CD4-positive, alpha-beta T cell (primary cell): ENCODE measurements around the gene SDK1. TPM values are rescaled to one million over a fixed set of nuclear protein-coding genes. Genes with fewer than 3 reads are reported as not detected.

Experiments used
- ATAC-seq: fragments of 200-7000 bp; cut with Tn5 transposase; one replicate; pipeline ENCODE4 v1.10.0; 2022; ENCODE audit warnings: mild to moderate bottlenecking; ENCODE audit not compliant: poor library complexity
- CTCF ChIA-PET: fragments of 350-600 bp; sonication (Branson Sonifier 250); formaldehyde crosslinking; loops from one replicate; lab custom pipeline; 2021; ENCODE audit warnings: antibody characterized with exemption, inconsistent platforms; lab: Charles Lee
- POLR2A ChIA-PET: fragments of 350-600 bp; sonication (Branson Sonifier 250); formaldehyde crosslinking; loops from one replicate; lab custom pipeline; 2021; ENCODE audit warnings: antibody characterized with exemption, inconsistent platforms; lab: Charles Lee
- DNase-seq, 14 experiments: peaks; one replicate each; pipeline ENCODE4 v3.0.0-alpha.2; 2013 to 2020; ENCODE audit warnings: mixed read lengths in 2 of 14
- H3K27ac ChIP-seq, 2 donors: one replicate each; pipeline versions ENCODE4 v1.5.1 to v1.7.0; 2013; ENCODE audit warnings: low read length in 2 of 2, low read depth in 1 of 2, mild to moderate bottlenecking in 1 of 2
- H3K27me3 ChIP-seq, 2 experiments: 1 replicate in 1 of 2; 2 replicates in 1 of 2; pipeline versions ENCODE4 v1.6.1 to v1.7.0; 2013; ENCODE audit warnings: low read length in 2 of 2, control low read depth in 1 of 2, mild to moderate bottlenecking in 1 of 2, moderate library complexity in 1 of 2; ENCODE audit not compliant: insufficient read depth in 2 of 2, control insufficient read depth in 1 of 2
- H3K36me3 ChIP-seq: one replicate; pipeline ENCODE4 v1.6.1; 2013; ENCODE audit warnings: low read length, control low read depth; ENCODE audit not compliant: insufficient read depth
- H3K4me1 ChIP-seq: one replicate; pipeline ENCODE4 v1.6.1; 2013; ENCODE audit warnings: low read length, control low read depth; ENCODE audit not compliant: insufficient read depth
- H3K4me3 ChIP-seq: one replicate; pipeline ENCODE4 v1.5.1; 2013; ENCODE audit warnings: mild to moderate bottlenecking, low read length, moderate library complexity
- H3K9me3 ChIP-seq, 2 experiments: 1 replicate in 1 of 2; 2 replicates in 1 of 2; pipeline versions ENCODE4 v1.6.1 to v1.7.0; 2013; ENCODE audit warnings: low read length in 2 of 2, mild to moderate bottlenecking in 2 of 2, control low read depth in 1 of 2, moderate library complexity in 1 of 2; ENCODE audit not compliant: control insufficient read depth in 1 of 2, insufficient read depth in 1 of 2
- H3K27ac Mint-ChIP-seq: one replicate; pipeline ENCODE4 v1.8.0; 2020; ENCODE audit warnings: mixed read lengths
- H3K27me3 Mint-ChIP-seq: one replicate; pipeline ENCODE4 v1.8.0; 2021; ENCODE audit warnings: mixed read lengths
- H3K36me3 Mint-ChIP-seq: one replicate; pipeline ENCODE4 v1.8.0; 2021; ENCODE audit warnings: low read depth, mixed read lengths
- H3K4me1 Mint-ChIP-seq: one replicate; pipeline ENCODE4 v1.8.0; 2021; ENCODE audit warnings: low read depth, mixed read lengths
- H3K4me3 Mint-ChIP-seq: one replicate; pipeline ENCODE4 v1.8.0; 2020; ENCODE audit warnings: mild to moderate bottlenecking, mixed read lengths
- H3K9me3 Mint-ChIP-seq: one replicate; pipeline ENCODE4 v1.8.0; 2020; ENCODE audit warnings: mixed read lengths
- intact Hi-C, 2 experiments: fragments of 100-400 bp; cut with DNase I in 1 of 2; cut with micrococcal nuclease in 1 of 2; formaldehyde crosslinking; loops; one replicate each; pipeline versions ENCODE4 v1.15.1 to v1.9.0; 2023 to 2025; cut with DNase I, micrococcal nuclease
- total RNA-seq, 174 experiments: library from RNA in 2 of 174; stranded (reverse) in 2 of 174; gene quantifications; one replicate each; pipeline ENCODE4 v1.2.3 and lab custom pipeline; 2021 to 2026
- TF ChIP-seq, protein P1 (sequence below): fragments of 200-600 bp; IDR thresholded peaks from one replicate; pipeline ENCODE4 v1.8.0; 2022; ENCODE audit warnings: antibody characterized with exemption, mild to moderate bottlenecking

Gene SDK1
- total RNA-seq, 2 experiments from 2014 or later = 1.1 to 1.3 TPM

DNA sequence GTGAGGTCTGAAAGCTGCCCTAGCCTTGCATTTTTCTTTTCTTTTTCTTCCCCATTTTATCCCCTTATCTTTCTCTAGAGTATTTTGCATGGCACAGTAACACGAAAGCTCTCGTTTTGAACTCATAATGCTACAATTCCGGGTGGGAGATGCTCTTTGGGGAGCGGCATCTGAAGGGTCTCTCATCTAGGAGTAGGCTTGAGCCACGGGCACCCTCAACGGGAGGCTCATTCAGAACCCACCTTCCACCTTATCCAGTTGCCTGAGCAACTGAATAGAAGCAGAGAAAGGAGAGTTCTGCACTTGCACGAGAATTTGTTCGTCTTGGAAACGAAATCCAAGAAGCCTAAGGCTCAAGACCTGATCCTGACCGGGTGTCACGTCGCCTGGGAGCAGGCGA, 777.5 kb downstream of the SDK1 start:
- intact Hi-C loops = no loop called here
- Histone ChIP-seq H3K4me3 (no peak overlapping the region), H3K4me1 (no peaks in the 10 kb centered on the region), H3K36me3 (no peaks in the 10 kb centered on the region), H3K9me3 (peaks cover 0 to 6% of the 10 kb centered on the region in 2 experiments), H3K27ac (no peak overlapping the region), H3K27me3 (no peaks in the 10 kb centered on the region)
- Mint-ChIP-seq H3K36me3 (no peaks in the 10 kb centered on the region), H3K4me3 (no peak overlapping the region), H3K4me1 (no peaks in the 10 kb centered on the region), H3K9me3 (no peaks in the 10 kb centered on the region), H3K27me3 (no peaks in the 10 kb centered on the region), H3K27ac (no peak overlapping the region)
- ATAC-seq = no peak
- ChIA-PET CTCF (no interaction called here), POLR2A (no interaction called here)
- no peak for DNase-seq
- TF ChIP-seq, protein P1, sequence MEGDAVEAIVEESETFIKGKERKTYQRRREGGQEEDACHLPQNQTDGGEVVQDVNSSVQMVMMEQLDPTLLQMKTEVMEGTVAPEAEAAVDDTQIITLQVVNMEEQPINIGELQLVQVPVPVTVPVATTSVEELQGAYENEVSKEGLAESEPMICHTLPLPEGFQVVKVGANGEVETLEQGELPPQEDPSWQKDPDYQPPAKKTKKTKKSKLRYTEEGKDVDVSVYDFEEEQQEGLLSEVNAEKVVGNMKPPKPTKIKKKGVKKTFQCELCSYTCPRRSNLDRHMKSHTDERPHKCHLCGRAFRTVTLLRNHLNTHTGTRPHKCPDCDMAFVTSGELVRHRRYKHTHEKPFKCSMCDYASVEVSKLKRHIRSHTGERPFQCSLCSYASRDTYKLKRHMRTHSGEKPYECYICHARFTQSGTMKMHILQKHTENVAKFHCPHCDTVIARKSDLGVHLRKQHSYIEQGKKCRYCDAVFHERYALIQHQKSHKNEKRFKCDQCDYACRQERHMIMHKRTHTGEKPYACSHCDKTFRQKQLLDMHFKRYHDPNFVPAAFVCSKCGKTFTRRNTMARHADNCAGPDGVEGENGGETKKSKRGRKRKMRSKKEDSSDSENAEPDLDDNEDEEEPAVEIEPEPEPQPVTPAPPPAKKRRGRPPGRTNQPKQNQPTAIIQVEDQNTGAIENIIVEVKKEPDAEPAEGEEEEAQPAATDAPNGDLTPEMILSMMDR = no peak

DNA sequence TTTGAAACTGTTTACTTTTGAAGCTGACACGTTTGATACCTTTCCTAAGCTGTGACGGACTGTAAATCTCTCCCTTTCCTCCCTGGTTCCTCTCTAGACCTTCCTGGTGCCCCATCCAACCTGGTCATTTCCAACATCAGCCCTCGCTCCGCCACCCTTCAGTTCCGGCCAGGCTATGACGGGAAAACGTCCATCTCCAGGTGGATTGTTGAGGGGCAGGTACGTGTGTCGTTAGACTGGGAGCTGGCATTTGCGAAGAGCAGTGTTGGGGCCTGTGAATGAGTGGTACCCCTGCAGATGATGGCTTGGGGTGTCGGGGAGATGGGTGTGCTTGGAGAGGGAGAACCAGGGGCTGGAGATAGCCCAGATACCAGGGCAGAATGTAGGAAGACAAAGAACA, 778.3 kb downstream of the SDK1 start:
- Mint-ChIP-seq H3K36me3 (no peaks in the 10 kb centered on the region), H3K4me1 (peaks cover 6% of the 10 kb centered on the region), H3K4me3 (no peak overlapping the region), H3K27ac (no peak overlapping the region), H3K27me3 (no peaks in the 10 kb centered on the region), H3K9me3 (no peaks in the 10 kb centered on the region)
- H3K36me3 ChIP-seq = no peaks in the 10 kb centered on the region
- no peak overlapping the region for H3K4me3 ChIP-seq
- H3K4me1 ChIP-seq = no peaks in the 10 kb centered on the region
- intact Hi-C loops = no loop called here
- ATAC-seq = no peak
- H3K27me3 ChIP-seq = no peaks in the 10 kb centered on the region
- ChIA-PET POLR2A (no interaction called here), CTCF (no interaction called here)
- no peak overlapping the region for H3K27ac ChIP-seq
- TF ChIP-seq, protein P1 = no peak
- DNase-seq = no peak
- peaks cover 0 to 9% of the 10 kb centered on the region in 2 experiments for H3K9me3 ChIP-seq

DNA sequence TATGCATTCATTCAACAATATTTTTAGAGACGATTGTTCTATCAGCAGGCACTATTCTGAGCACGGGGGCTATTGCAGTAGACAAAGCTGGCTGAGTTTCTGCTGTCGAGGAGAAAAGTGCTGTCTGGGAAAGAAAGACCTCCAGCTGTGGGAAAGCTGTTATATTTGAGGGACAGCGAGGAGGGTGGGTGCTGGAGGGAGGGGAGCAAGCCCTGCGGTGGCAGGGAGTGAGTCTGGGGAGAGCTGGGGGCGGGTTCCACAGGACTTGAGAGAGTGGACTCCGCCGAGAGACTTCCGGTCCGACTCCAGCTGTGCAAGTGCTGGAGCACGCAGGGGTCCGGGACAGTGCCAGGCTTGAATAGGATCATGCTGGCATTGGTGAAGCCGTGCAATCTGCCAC, 778.9 kb downstream of the SDK1 start:
- peaks cover 0 to 9% of the 10 kb centered on the region in 2 experiments for H3K9me3 ChIP-seq
- intact Hi-C loops = no loop called here
- TF ChIP-seq, protein P1 = no peak
- ATAC-seq = no peak
- DNase-seq = no peak
- Mint-ChIP-seq H3K4me3 (no peak overlapping the region), H3K9me3 (no peaks in the 10 kb centered on the region), H3K27me3 (no peaks in the 10 kb centered on the region), H3K27ac (no peak overlapping the region), H3K36me3 (no peaks in the 10 kb centered on the region), H3K4me1 (peaks cover 6% of the 10 kb centered on the region)
- H3K4me3 ChIP-seq = no peak overlapping the region
- no peaks in the 10 kb centered on the region for H3K36me3 ChIP-seq
- no peaks in the 10 kb centered on the region for H3K4me1 ChIP-seq
- H3K27me3 ChIP-seq = no peaks in the 10 kb centered on the region
- H3K27ac ChIP-seq = no peak overlapping the region
- POLR2A ChIA-PET = no interaction called here
- CTCF ChIA-PET = no interaction called here
